B cell (primary cell): ENCODE data around the gene ING3. TPM values are rescaled to one million over a fixed set of nuclear protein-coding genes. Genes with fewer than 3 reads are reported as not detected.

Experiments used
- ATAC-seq: fragments of 200-7000 bp; cut with Tn5 transposase; one replicate; pipeline ENCODE4 v1.10.0; 2021; ENCODE audit warnings: low read depth, mild to moderate bottlenecking, moderate number of reproducible peaks, moderate library complexity
- CTCF ChIA-PET: fragments of 350-600 bp; sonication (Branson Sonifier 250); formaldehyde crosslinking; loops from one replicate; lab custom pipeline; 2021; ENCODE audit warnings: antibody characterized with exemption, inconsistent platforms; lab: Charles Lee
- POLR2A ChIA-PET: fragments of 350-600 bp; sonication (Branson Sonifier 250); formaldehyde crosslinking; loops from one replicate; lab custom pipeline; 2021; ENCODE audit warnings: antibody characterized with exemption; lab: Charles Lee
- DNase-seq: peaks from one replicate; pipeline ENCODE4 v3.0.0; 2013
- H2AFZ ChIP-seq: 2 replicates; pipeline ENCODE4 v1.6.1; 2012; ENCODE audit warnings: mild to moderate bottlenecking, low read depth, low read length; ENCODE audit not compliant: insufficient read depth, poor library complexity, severe bottlenecking
- H3K27ac ChIP-seq, 2 donors: 1 replicate in 1 of 2; 2 replicates in 1 of 2; pipeline ENCODE4 v1.5.1; 2012 to 2013; ENCODE audit warnings: low read length in 2 of 2, mild to moderate bottlenecking in 2 of 2, moderate library complexity in 1 of 2
- H3K27me3 ChIP-seq, 4 experiments: fragments of 200-600 bp in 1 of 4; sonication (generic) in 1 of 4; replicated peaks in 1 of 4; 1 replicate in 2 of 4; 2 replicates in 2 of 4; pipeline versions ENCODE4 v1.6.1 to v1.7.0; 2013 to 2016; ENCODE audit warnings: low read length in 3 of 4, mild to moderate bottlenecking in 2 of 4, mixed read lengths in 1 of 4, moderate library complexity in 1 of 4; ENCODE audit not compliant: insufficient read depth in 4 of 4, control insufficient read depth in 3 of 4; ENCODE audit errors: control extremely low read depth in 1 of 4
- H3K36me3 ChIP-seq, 2 experiments: replicated peaks in 1 of 2; 1 replicate in 1 of 2; 2 replicates in 1 of 2; pipeline versions ENCODE4 v1.6.1 to v1.7.1; 2013; ENCODE audit warnings: low read length in 1 of 2; ENCODE audit not compliant: insufficient read depth in 2 of 2, control insufficient read depth in 1 of 2; ENCODE audit errors: control extremely low read depth in 1 of 2, extremely low read depth in 1 of 2
- H3K4me1 ChIP-seq, 2 donors: fragments of 200-600 bp in 1 of 2; sonication (generic) in 1 of 2; 1 replicate in 1 of 2; 2 replicates in 1 of 2; pipeline versions ENCODE4 v1.5.1 to v1.6.1; 2013 to 2017; ENCODE audit warnings: low read length in 2 of 2; ENCODE audit not compliant: control insufficient read depth in 2 of 2, insufficient read depth in 2 of 2
- H3K4me2 ChIP-seq: replicated peaks from 2 replicates; pipeline ENCODE3; 2012; ENCODE audit warnings: mild to moderate bottlenecking, low read depth, low read length; ENCODE audit not compliant: poor library complexity, severe bottlenecking
- H3K4me3 ChIP-seq, 5 experiments: fragments of 200-600 bp in 1 of 5; sonication (generic) in 1 of 5; 1 replicate in 3 of 5; 2 replicates in 2 of 5; pipeline versions ENCODE4 v1.5.1 to v1.7.0; 2011 to 2016; ENCODE audit warnings: low read length in 4 of 5, mild to moderate bottlenecking in 4 of 5, low read depth in 2 of 5, control low read depth in 1 of 5, moderate library complexity in 1 of 5; ENCODE audit not compliant: insufficient read depth in 1 of 5; ENCODE audit errors: control extremely low read depth in 1 of 5, extremely low read depth in 1 of 5
- H3K79me2 ChIP-seq: fragments of 200-600 bp; sonication (generic); one replicate; pipeline ENCODE4 v1.6.0; 2016; ENCODE audit warnings: low read length; ENCODE audit not compliant: control insufficient read depth, insufficient read depth
- H3K9ac ChIP-seq: fragments of 200-600 bp; sonication (generic); 2 replicates; pipeline ENCODE4 v1.6.1; 2017; ENCODE audit warnings: mild to moderate bottlenecking, low read length, moderate library complexity
- H3K9me3 ChIP-seq, 3 donors: one replicate each; pipeline versions ENCODE4 v1.6.1 to v1.7.1; 2013; ENCODE audit warnings: low read length in 2 of 3; ENCODE audit not compliant: control insufficient read depth in 2 of 3, insufficient read depth in 1 of 3; ENCODE audit errors: control extremely low read depth in 1 of 3
- H4K20me1 ChIP-seq: 2 replicates; pipeline ENCODE4 v1.6.0; 2012; ENCODE audit warnings: mild to moderate bottlenecking, low read length; ENCODE audit not compliant: insufficient read depth, control insufficient read depth, poor library complexity, severe bottlenecking
- H3K27ac Mint-ChIP-seq: one replicate; pipeline ENCODE4 v1.8.0; 2021; ENCODE audit warnings: mixed read lengths
- H3K27me3 Mint-ChIP-seq: one replicate; pipeline ENCODE4 v1.8.0; 2021; ENCODE audit warnings: mixed read lengths
- H3K4me1 Mint-ChIP-seq: one replicate; pipeline ENCODE4 v1.8.0; 2021; ENCODE audit warnings: mixed read lengths
- H3K4me3 Mint-ChIP-seq: one replicate; pipeline ENCODE4 v1.8.0; 2021; ENCODE audit warnings: mixed read lengths
- H3K9me3 Mint-ChIP-seq: one replicate; pipeline ENCODE4 v1.8.0; 2022; ENCODE audit warnings: mixed read lengths; ENCODE audit not compliant: insufficient read depth
- CTCF ChIP-seq: fragments of 200-600 bp; IDR thresholded peaks from one replicate; pipeline ENCODE4 v1.8.0; 2022; ENCODE audit warnings: antibody characterized with exemption, mild to moderate bottlenecking
- EZH2 ChIP-seq: IDR thresholded peaks from 2 replicates; pipeline ENCODE4 v1.6.1; 2012; ENCODE audit warnings: borderline replicate concordance, low read depth, mild to moderate bottlenecking, moderate library complexity, low read length; ENCODE audit not compliant: insufficient read depth, poor library complexity, severe bottlenecking
- WGBS: methylation state at CpG from one replicate; pipeline ENCODE4 v1.1.5; 2013; ENCODE audit warnings: missing lambda C conversion rate; ENCODE audit not compliant: insufficient coverage; 5-methylcytosine and 5-hydroxymethylcytosine counted together
- intact Hi-C: fragments of 100-400 bp; cut with micrococcal nuclease; formaldehyde crosslinking; loops from one replicate; pipeline ENCODE4 v1.10.0; 2022
- polyA plus RNA-seq: library from polyadenylated mRNA; depleted of rRNA; stranded (reverse); fragments of >200 nt; gene quantifications from 2 replicates; pipeline ENCODE4 v1.2.3, GENCODE V29; 2012
- total RNA-seq, 2 donors: library from RNA; stranded (reverse); fragments of 120-200 nt in 1 of 2; gene quantifications; 1 replicate in 1 of 2; 2 replicates in 1 of 2; pipeline versions ENCODE4 v1.2.3 to v1.2.4, GENCODE V29; 2013 to 2022

ING3 gene
- total and polyA plus RNA-seq, 2 donors (not counting 1 experiment from before 2014, with no cell fraction given) = 29.5 to 38.0 TPM

DNA sequence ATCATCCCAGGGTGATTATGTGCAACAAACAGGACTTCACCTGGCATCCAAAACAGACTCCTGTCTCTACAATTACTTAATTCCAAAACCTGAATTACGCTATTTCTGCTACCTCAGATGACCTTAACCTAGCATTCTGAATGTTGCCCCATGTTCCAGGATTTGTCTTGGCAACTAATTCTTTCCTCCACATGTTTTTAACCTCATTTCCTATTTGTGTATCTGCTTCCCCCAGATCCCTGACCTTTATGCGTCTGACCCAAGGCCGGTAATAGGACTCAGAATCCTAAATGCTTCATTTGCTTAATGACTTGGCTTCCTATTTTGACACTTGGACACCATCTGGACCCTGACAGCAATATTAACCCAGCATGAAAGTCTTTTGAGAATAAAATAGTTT, 8.7 kb upstream of the ING3 start:
- Histone ChIP-seq H4K20me1 (no peaks in the 10 kb centered on the region), H3K4me1 (no peaks in the 10 kb centered on the region), H3K79me2 (no peaks in the 10 kb centered on the region), H2AFZ (no peak overlapping the region), H3K4me3 (no peak overlapping the region), H3K27me3 (no peaks in the 10 kb centered on the region), H3K27ac (no peak overlapping the region), H3K9me3 (no peaks in the 10 kb centered on the region), H3K9ac (no peak overlapping the region), H3K4me2 (no peak overlapping the region), H3K36me3 (no peaks in the 10 kb centered on the region)
- ChIA-PET POLR2A (no interaction called here), CTCF (interaction anchor here (0.8 to 2.0 kb wide), 6 partner anchors 10 to 150 kb away, joined by 3 to 8 read pairs (median 4); no protein-coding TSS in a partner anchor)
- intact Hi-C loops = loop anchor here (1.0 kb wide), 2 partner anchors 136 to 150 kb away; no protein-coding TSS in a partner anchor
- TF ChIP-seq EZH2 (no peak), CTCF (no peak)
- Mint-ChIP-seq H3K4me1 (no peaks in the 10 kb centered on the region), H3K9me3 (no peaks in the 10 kb centered on the region), H3K27ac (no peak overlapping the region), H3K27me3 (peaks cover 4% of the 10 kb centered on the region), H3K4me3 (no peak overlapping the region)
- DNase-seq = no peak
- ATAC-seq = no peak
- 57% methylated on average over 3 of the region's 3 CpGs for WGBS

DNA sequence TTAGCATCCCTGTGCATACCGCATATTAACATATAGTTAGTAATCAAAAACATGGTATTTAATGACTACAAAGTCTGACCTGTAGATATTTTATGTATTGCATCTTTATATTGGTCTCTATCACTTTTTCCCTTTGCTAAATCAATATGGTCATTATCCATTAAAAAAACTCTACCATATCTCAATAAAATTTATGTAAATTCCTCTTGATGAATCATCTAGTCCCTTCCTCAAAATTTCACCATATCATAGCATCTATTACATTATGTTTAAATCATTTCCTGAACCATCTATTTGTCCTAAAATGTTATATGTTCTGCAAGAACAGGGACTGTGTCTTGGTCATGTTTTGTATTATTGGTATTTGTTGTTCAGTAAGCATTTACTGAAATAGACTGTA, 7.7 kb upstream of the ING3 start:
- H3K9ac ChIP-seq = no peak overlapping the region
- Mint-ChIP-seq H3K4me3 (no peak overlapping the region), H3K9me3 (no peaks in the 10 kb centered on the region), H3K27ac (no peak overlapping the region), H3K4me1 (no peaks in the 10 kb centered on the region), H3K27me3 (peaks cover 3% of the 10 kb centered on the region)
- H4K20me1 ChIP-seq = no peaks in the 10 kb centered on the region
- no peak for ATAC-seq
- no peaks in the 10 kb centered on the region for H3K79me2 ChIP-seq
- H3K4me1 ChIP-seq = no peaks in the 10 kb centered on the region
- H3K36me3 ChIP-seq = no peaks in the 10 kb centered on the region
- intact Hi-C loops = no loop called here
- WGBS = no CpG with 5 or more reads among the region's 1 CpG
- POLR2A ChIA-PET = no interaction called here
- H3K4me3 ChIP-seq = no peak overlapping the region
- no peak for DNase-seq
- H2AFZ ChIP-seq = no peak overlapping the region
- no peak overlapping the region for H3K4me2 ChIP-seq
- CTCF ChIA-PET = interaction anchor here (2.0 kb wide), 1 partner anchor 151 kb away, joined by 8 read pairs; no protein-coding TSS in a partner anchor
- no peaks in the 10 kb centered on the region for H3K27me3 ChIP-seq
- no peak overlapping the region for H3K27ac ChIP-seq
- no peak for TF ChIP-seq CTCF
- TF ChIP-seq EZH2 = no peak
- H3K9me3 ChIP-seq = no peaks in the 10 kb centered on the region
